Calu3 (cell line): ENCODE data around the gene NR2F2. TPM values are rescaled to one million over a fixed set of nuclear protein-coding genes. Genes with fewer than 3 reads are reported as not detected.
A peak's percentile ranks its signal among the peaks of the same experiment; 100 is the strongest.

ENCODE experiments used
- BruUV-seq: library from RNA; stranded (reverse); fragments of 400-500 nt; replicated peaks from 2 replicates; lab custom pipeline; 2021; lab: Mats Ljungman, UMichigan
- CTCF ChIA-PET: fragments of 300-600 bp; sonication (Branson Sonifier 250); formaldehyde crosslinking; loops from one replicate; lab custom pipeline; 2022; ENCODE audit warnings: antibody characterized with exemption; lab: Charles Lee
- DNase-seq: peaks from one replicate; pipeline ENCODE4 v3.0.0; 2022
- H3K27ac Mint-ChIP-seq: one replicate; pipeline ENCODE4 v1.8.0; 2022; ENCODE audit warnings: mixed read lengths; ENCODE audit not compliant: unreplicated experiment
- H3K27me3 Mint-ChIP-seq: one replicate; pipeline ENCODE4 v1.8.0; 2022; ENCODE audit warnings: mixed read lengths; ENCODE audit not compliant: unreplicated experiment
- H3K36me3 Mint-ChIP-seq: one replicate; pipeline ENCODE4 v1.8.0; 2022; ENCODE audit warnings: mild to moderate bottlenecking, moderate library complexity, mixed read lengths; ENCODE audit not compliant: insufficient read depth, unreplicated experiment
- H3K4me1 Mint-ChIP-seq: one replicate; pipeline ENCODE4 v1.8.0; 2022; ENCODE audit warnings: mild to moderate bottlenecking, low read depth, mixed read lengths; ENCODE audit not compliant: unreplicated experiment
- H3K4me3 Mint-ChIP-seq: one replicate; pipeline ENCODE4 v1.8.0; 2022; ENCODE audit warnings: mild to moderate bottlenecking, low read depth, moderate library complexity, mixed read lengths; ENCODE audit not compliant: unreplicated experiment
- H3K9me3 Mint-ChIP-seq: one replicate; pipeline ENCODE4 v1.8.0; 2022; ENCODE audit warnings: low read depth, mixed read lengths; ENCODE audit not compliant: unreplicated experiment
- intact Hi-C: fragments of 100-400 bp; cut with micrococcal nuclease; formaldehyde crosslinking; loops from one replicate; pipeline ENCODE4 v1.10.0; 2022; ENCODE audit not compliant: unreplicated experiment
- total RNA-seq: library from RNA; stranded (reverse); gene quantifications from 2 replicates; pipeline ENCODE4 v1.2.3, GENCODE V29; 2022
- TF ChIP-seq, protein P1 (sequence below): fragments of 200-600 bp; IDR thresholded peaks from one replicate; pipeline ENCODE4 v1.8.0; 2022; ENCODE audit warnings: antibody characterized with exemption; ENCODE audit not compliant: unreplicated experiment

The NR2F2 gene
- total RNA-seq, 1 experiment from 2014 or later = 158 TPM

DNA sequence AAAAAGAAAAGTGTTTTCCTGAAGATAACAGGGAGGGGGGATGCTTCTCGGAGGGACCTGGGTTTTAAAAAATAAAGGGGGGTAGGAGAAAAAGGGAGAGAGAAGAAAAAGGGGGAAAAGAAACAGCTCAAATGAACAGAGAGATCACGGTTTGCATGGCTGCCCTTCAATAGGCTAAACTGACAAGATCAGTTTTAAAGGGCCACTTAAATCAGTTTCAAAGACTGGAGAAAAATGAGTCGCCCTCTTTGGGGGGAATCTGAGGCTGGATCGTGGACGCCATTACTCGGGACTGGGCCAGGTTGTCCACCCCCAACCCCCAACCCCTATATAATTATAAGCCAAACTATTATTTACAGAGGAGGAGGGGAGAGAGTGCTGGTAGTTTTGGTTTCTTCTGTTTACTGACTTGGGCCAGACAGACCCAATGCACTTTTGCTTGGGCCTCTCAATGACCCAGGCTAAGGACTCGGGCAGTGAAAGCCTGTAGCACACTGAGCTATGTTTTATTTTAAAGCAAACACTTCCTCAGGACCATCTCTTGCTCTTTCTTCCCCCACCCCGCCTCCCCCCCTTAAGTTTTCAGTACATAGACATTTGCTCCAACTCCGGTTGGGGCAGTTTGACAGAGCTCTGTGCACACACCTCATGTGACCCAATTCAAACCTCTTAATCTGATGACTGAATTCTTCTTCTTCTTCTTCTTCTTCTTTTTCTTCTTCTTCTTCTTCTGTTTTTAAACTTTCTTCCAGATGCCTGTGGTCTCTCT is 6.3 kb downstream of the NR2F2 start:
- no TSS peak for BruUV-seq
- Mint-ChIP-seq H3K4me1 (peaks cover 9% of the 10 kb centered on the region), H3K27me3 (no peaks in the 10 kb centered on the region)

DNA sequence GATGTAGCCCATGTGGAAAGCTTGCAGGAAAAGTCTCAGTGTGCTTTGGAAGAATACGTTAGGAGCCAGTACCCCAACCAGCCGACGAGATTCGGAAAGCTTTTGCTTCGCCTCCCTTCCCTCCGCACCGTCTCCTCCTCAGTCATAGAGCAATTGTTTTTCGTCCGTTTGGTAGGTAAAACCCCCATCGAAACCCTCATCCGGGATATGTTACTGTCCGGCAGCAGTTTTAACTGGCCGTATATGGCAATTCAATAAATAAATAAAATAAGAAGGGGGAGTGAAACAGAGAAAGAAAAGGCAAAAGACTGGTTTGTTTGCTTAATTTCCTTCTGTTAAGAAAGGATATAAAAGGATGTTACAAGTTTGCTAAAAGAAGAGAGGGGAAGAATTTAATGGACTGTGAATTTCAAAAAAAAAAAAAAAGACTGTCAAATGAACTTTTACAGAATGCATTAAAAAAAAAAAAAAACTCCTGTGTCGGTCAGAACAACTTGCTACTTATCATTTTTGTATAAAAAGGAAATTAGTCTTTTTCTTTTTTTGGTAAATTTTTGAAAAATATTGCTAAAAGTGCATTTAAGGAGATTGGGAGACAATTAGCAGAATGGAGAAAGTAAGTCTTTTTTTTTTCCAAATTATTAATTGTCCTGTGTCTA is 7.0 kb downstream of the NR2F2 start:
- no peak overlapping the region for H3K27ac Mint-ChIP-seq
- peaks cover 11% of the 10 kb centered on the region for H3K4me1 Mint-ChIP-seq
- intact Hi-C loops = loop anchor here (2.0 kb wide), 1 partner anchor 13 kb away; no protein-coding TSS in a partner anchor
- peaks cover 100% of the 10 kb centered on the region for H3K36me3 Mint-ChIP-seq
- no peaks in the 10 kb centered on the region for H3K27me3 Mint-ChIP-seq
- no TSS peak for BruUV-seq
- H3K9me3 Mint-ChIP-seq = no peaks in the 10 kb centered on the region
- no peak overlapping the region for H3K4me3 Mint-ChIP-seq
- CTCF ChIA-PET = interaction anchor here (0.6 to 2.9 kb wide), 6 partner anchors 8 to 556 kb away, joined by 3 to 12 read pairs (median 6); no protein-coding TSS in a partner anchor
- TF ChIP-seq, protein P1, sequence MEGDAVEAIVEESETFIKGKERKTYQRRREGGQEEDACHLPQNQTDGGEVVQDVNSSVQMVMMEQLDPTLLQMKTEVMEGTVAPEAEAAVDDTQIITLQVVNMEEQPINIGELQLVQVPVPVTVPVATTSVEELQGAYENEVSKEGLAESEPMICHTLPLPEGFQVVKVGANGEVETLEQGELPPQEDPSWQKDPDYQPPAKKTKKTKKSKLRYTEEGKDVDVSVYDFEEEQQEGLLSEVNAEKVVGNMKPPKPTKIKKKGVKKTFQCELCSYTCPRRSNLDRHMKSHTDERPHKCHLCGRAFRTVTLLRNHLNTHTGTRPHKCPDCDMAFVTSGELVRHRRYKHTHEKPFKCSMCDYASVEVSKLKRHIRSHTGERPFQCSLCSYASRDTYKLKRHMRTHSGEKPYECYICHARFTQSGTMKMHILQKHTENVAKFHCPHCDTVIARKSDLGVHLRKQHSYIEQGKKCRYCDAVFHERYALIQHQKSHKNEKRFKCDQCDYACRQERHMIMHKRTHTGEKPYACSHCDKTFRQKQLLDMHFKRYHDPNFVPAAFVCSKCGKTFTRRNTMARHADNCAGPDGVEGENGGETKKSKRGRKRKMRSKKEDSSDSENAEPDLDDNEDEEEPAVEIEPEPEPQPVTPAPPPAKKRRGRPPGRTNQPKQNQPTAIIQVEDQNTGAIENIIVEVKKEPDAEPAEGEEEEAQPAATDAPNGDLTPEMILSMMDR = no peak
- no peak for DNase-seq

More for the DNA sequence above, 6.3 kb downstream of the NR2F2 start:
- no peak overlapping the region for H3K27ac Mint-ChIP-seq
- intact Hi-C loops = loop anchor here (2.0 kb wide), 1 partner anchor 14 kb away; no protein-coding TSS in a partner anchor
- no peak for DNase-seq
- CTCF ChIA-PET = interaction anchor here (0.6 to 2.9 kb wide), 7 partner anchors 9 to 909 kb away, joined by 3 to 12 read pairs (median 4); no protein-coding TSS in a partner anchor
- no peaks in the 10 kb centered on the region for H3K9me3 Mint-ChIP-seq
- TF ChIP-seq, protein P1 = no peak
- no peak overlapping the region for H3K4me3 Mint-ChIP-seq
- peaks cover 100% of the 10 kb centered on the region for H3K36me3 Mint-ChIP-seq

DNA sequence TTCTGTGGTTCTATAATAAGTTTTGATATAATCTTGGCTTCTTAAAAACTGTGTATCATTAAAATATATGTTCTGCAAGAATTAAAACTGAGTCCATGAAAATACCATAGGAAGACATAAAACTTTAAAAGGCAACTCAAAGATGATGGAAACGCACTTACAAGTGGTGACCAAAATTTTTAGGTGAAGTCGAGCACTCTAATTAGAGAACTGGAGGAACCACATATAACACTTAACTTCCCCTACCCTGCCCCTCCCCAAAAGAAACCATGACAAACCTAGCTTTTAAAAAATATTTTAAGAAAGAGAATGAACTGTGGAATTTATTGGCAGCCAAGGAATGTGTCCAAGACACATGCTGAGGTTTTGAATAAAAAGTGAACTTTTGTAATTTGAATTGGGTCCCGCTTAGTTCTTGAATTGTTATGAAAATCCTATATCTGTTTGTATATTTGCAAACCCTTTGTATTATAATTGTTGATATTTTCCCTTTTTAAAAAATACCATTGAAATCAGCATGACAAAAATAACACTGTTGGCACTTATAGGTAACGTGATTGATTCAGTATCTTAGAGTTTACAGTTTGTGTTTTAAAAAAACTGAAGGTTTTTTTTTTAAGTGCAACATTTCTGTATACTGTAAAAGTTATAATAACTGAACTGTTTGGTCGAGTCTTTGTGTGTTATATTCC is 7.7 kb downstream of the NR2F2 start:
- CTCF ChIA-PET = interaction anchor here (0.6 to 9.8 kb wide), 6 partner anchors 9 to 1111 kb away, joined by 3 to 121 read pairs (median 4); partner anchors contain the start of gene NR2F2
- H3K27me3 Mint-ChIP-seq = no peaks in the 10 kb centered on the region
- no peak overlapping the region for H3K4me3 Mint-ChIP-seq
- H3K4me1 Mint-ChIP-seq = peaks cover 18% of the 10 kb centered on the region
- H3K27ac Mint-ChIP-seq = no peak overlapping the region
- BruUV-seq = TSS peak; percentile 17
- no peak for DNase-seq
- TF ChIP-seq, protein P1 = no peak
- peaks cover 100% of the 10 kb centered on the region for H3K36me3 Mint-ChIP-seq
- H3K9me3 Mint-ChIP-seq = no peaks in the 10 kb centered on the region
- intact Hi-C loops = no loop called here
